ENCODE data around the gene TRPM7.

The TRPM7 gene

DNA sequence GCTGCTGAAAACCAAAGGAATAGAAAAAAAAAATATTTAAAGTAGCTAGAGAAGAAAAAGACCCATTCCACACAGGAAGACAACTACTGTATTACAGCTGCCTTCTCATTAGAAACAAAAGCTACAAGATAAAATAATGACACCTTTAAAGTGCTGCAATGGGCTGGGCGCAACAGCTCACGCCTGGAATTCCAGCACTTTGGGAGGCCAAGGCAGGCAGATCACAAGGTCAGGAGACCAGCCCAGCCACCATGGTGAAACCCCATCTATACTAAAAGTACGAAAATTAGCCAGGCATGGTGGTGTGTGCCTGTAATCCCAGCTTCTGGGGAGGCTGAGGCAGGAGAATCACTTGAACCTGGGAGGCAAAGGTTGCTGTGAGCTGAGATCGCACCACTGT, 31.0 kb downstream of the TRPM7 start:
- DNase-seq, result no peak
- H3K9me3 ChIP-seq (ENCODE audit: severe bottlenecking), result no peaks in the 10 kb centered on the region
- no peak for TF ChIP-seq CTCF (IDR thresholded peaks at IDR 0.05; ENCODE audit: low read depth, low read length)
- no peaks in the 10 kb centered on the region for H3K27me3 ChIP-seq (ENCODE audit: insufficient read depth, low read depth, severe bottlenecking)
- H3K36me3 ChIP-seq, result peaks cover 51% of the 10 kb centered on the region
- H3K4me3 ChIP-seq (ENCODE audit: low read depth, low read length), result no peak overlapping the region
- H3K27ac ChIP-seq, result no peak overlapping the region

GRCh38 chr15:50653156-50653743, 33.3 kb downstream of the TRPM7 start:
- Histone ChIP-seq H3K36me3 (peaks cover 52% of the 10 kb centered on the region), H3K27ac (no peak overlapping the region), H3K27me3 (ENCODE audit: insufficient read depth, low read depth, severe bottlenecking) (no peaks in the 10 kb centered on the region), H3K4me3 (ENCODE audit: low read depth, low read length) (no peak overlapping the region), H3K9me3 (ENCODE audit: severe bottlenecking) (no peaks in the 10 kb centered on the region)
- DNase-seq, result no peak
- no peak for TF ChIP-seq CTCF (IDR thresholded peaks at IDR 0.05; ENCODE audit: low read depth, low read length)

- Histone ChIP-seq H3K36me3 (peaks cover 57% of the 10 kb centered on the region), H3K27ac (no peak overlapping the region), H3K9me3 (ENCODE audit: severe bottlenecking) (no peaks in the 10 kb centered on the region), H3K27me3 (ENCODE audit: insufficient read depth, low read depth, severe bottlenecking) (no peaks in the 10 kb centered on the region), H3K4me3 (ENCODE audit: low read depth, low read length) (no peak overlapping the region)
- no peak for TF ChIP-seq CTCF (IDR thresholded peaks at IDR 0.05; ENCODE audit: low read depth, low read length)
- no peak for DNase-seq
These were observed 33.9 kb downstream of the TRPM7 start for GRCh38 chr15:50652671-50653070.

DNA sequence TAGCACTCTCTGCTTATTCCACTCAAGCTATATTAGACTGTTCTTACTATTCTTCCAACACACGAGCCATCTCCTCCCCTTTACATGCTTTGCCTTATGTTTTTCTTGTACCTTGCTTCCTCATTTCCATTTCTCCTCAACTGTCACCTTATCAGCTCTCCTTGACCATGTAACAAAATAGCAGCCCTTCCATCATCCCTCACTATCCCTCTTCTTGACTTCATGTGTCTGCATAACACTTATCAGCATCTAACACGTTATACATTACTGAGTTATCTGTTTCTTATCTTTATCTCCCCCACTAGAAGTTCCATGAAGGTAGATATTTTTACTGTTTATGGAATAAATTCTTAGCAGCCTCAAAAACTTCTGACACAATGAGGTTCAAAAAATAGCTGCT, 45.3 kb downstream of the TRPM7 start:
- TF ChIP-seq CTCF (IDR thresholded peaks at IDR 0.05; ENCODE audit: low read depth, low read length), result no peak
- Histone ChIP-seq H3K27ac (no peak overlapping the region), H3K27me3 (ENCODE audit: insufficient read depth, low read depth, severe bottlenecking) (no peaks in the 10 kb centered on the region), H3K9me3 (ENCODE audit: severe bottlenecking) (no peaks in the 10 kb centered on the region), H3K4me3 (ENCODE audit: low read depth, low read length) (no peak overlapping the region), H3K36me3 (peaks cover 62% of the 10 kb centered on the region)
- no peak for DNase-seq

DNA sequence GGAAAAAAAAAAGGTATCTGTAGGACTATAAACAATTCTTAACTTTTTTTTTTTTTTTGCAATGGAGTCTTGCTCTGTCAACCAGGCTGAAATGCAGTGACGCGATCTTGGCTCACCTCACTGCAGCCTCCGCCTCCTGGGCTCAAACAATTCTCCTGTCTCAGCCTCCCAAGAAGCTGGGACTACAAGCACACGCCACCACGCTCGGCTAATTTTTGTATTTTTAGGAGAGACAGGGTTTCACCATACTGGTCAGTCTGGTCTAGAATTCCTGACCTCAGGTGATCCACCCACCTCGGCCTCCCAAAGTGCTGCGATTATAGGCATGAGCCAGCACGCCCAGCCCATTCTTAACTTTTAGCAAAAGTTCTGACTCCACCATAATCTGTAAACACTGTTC, 50.5 kb downstream of the TRPM7 start:
- H3K4me3 ChIP-seq (ENCODE audit: low read depth, low read length), result no peak overlapping the region
- no peaks in the 10 kb centered on the region for H3K9me3 ChIP-seq (ENCODE audit: severe bottlenecking)
- peaks cover 67% of the 10 kb centered on the region for H3K36me3 ChIP-seq
- no peaks in the 10 kb centered on the region for H3K27me3 ChIP-seq (ENCODE audit: insufficient read depth, low read depth, severe bottlenecking)
- no peak for DNase-seq
- TF ChIP-seq CTCF (IDR thresholded peaks at IDR 0.05; ENCODE audit: low read depth, low read length), result no peak
- H3K27ac ChIP-seq, result no peak overlapping the region

- Histone ChIP-seq H3K9me3 (ENCODE audit: severe bottlenecking) (no peaks in the 10 kb centered on the region), H3K27me3 (ENCODE audit: insufficient read depth, low read depth, severe bottlenecking) (no peaks in the 10 kb centered on the region), H3K27ac (no peak overlapping the region), H3K4me3 (ENCODE audit: low read depth, low read length) (no peak overlapping the region), H3K36me3 (peaks cover 66% of the 10 kb centered on the region)
- no peak for DNase-seq
- no peak for TF ChIP-seq CTCF (IDR thresholded peaks at IDR 0.05; ENCODE audit: low read depth, low read length)
These were observed 52.9 kb downstream of the TRPM7 start for GRCh38 chr15:50633653-50634052.

Measured in WERI-Rb-1 (cell line).